ENCODE measurements around the gene PDHX.

PDHX gene

GRCh38 chr11:34957606-34958005, 41.2 kb downstream of the PDHX start:
- DNase-seq (ENCODE audit: low read depth) = no peak

- DNase-seq (ENCODE audit: low read depth) = no peak
Measured at GRCh38 chr11:34959770-34960169, 43.4 kb downstream of the PDHX start.

- DNase-seq (ENCODE audit: low read depth) = peak; percentile 22
Measured at GRCh38 chr11:34960277-34960676, 43.9 kb downstream of the PDHX start.

- no peak for DNase-seq (ENCODE audit: low read depth)
Measured at GRCh38 chr11:34962034-34962433, 45.6 kb downstream of the PDHX start.

GRCh38 chr11:34963351-34963750, 46.9 kb downstream of the PDHX start:
- no peak for DNase-seq (ENCODE audit: low read depth)

- DNase-seq (ENCODE audit: low read depth) = no peak
Measured at GRCh38 chr11:34964610-34965331, 48.4 kb downstream of the PDHX start.

GRCh38 chr11:34968862-34969261, 52.4 kb downstream of the PDHX start:
- no peak for DNase-seq (ENCODE audit: low read depth)

GRCh38 chr11:34970033-34970432, 53.6 kb downstream of the PDHX start:
- no peak for DNase-seq (ENCODE audit: low read depth)

- peak; percentile 68 for DNase-seq (ENCODE audit: low read depth)
Measured at GRCh38 chr11:34970480-34970879, 54.1 kb downstream of the PDHX start.

- no peak for DNase-seq (ENCODE audit: low read depth)
Measured at GRCh38 chr11:34971928-34972327, 55.5 kb downstream of the PDHX start.

- DNase-seq (ENCODE audit: low read depth) = no peak
Measured at GRCh38 chr11:34972366-34972765, 55.9 kb downstream of the PDHX start.

GRCh38 chr11:34972892-34973291, 56.5 kb downstream of the PDHX start:
- peak; percentile 53 for DNase-seq (ENCODE audit: low read depth)

GRCh38 chr11:34975482-34975881, 59.1 kb downstream of the PDHX start:
- DNase-seq (ENCODE audit: low read depth) = no peak

GRCh38 chr11:34976496-34977088, 60.2 kb downstream of the PDHX start:
- DNase-seq (ENCODE audit: low read depth) = no peak

GRCh38 chr11:34977089-34977912, 60.9 kb downstream of the PDHX start:
- peak; percentile 31 for DNase-seq (ENCODE audit: low read depth)

- DNase-seq (ENCODE audit: low read depth) = no peak
Measured at GRCh38 chr11:34978236-34979191, 62.1 kb downstream of the PDHX start.

GRCh38 chr11:34984514-34984913, 68.1 kb downstream of the PDHX start:
- no peak for DNase-seq (ENCODE audit: low read depth)

- no peak for DNase-seq (ENCODE audit: low read depth)
Measured at GRCh38 chr11:34986883-34987520, 70.6 kb downstream of the PDHX start.

GRCh38 chr11:34987617-34988016, 71.2 kb downstream of the PDHX start:
- DNase-seq (ENCODE audit: low read depth) = peak; percentile 6

GRCh38 chr11:34988294-34989255, 72.2 kb downstream of the PDHX start:
- DNase-seq (ENCODE audit: low read depth) = no peak
